ENCODE measurements around the gene XPNPEP3. TPM values are rescaled to one million over a fixed set of nuclear protein-coding genes. Genes with fewer than 3 reads are reported as not detected.

Gene XPNPEP3
- total RNA-seq = 6.4 and 8.5 TPM in 2 replicates

DNA sequence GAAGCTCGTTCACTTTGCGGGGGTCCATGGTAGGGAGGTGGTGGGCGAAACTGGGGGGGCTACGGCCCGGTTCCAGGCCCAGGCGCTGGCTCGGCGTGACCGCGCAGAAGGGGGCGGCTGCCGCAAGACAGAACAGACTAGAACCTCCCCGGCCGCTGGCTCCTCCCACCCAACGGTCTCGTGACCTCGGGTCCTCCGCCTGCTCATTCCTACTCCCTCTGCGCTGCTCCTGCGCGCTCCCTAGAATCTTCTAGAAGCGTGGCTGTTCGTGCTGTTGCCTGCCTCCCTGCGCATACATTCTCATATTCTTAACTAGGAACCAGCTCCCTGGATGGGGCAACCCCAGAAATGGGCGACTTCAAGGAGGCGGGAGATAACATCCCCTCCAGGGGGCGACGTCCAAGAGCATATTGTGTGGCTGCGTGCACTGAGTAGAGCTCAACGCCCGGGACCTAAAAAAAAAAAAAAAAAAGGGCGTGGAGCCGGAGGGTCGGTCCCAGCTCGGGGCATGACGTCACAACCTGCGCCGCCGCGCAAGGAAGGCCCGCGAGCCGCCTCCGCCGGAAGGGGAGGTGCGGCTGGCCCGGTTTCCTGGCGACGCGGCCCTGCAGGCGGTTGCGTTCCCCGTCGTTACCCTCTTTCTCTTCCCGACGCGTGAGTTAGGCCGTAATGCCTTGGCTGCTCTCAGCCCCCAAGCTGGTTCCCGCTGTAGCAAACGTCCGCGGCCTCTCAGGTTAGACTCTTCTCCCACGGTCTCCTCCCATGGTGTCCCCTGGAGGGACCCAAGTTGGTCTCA is at the start of gene XPNPEP3, which contains the start of gene ST13:
TSS of gene XPNPEP3 (plus strand) at position 636 of the 796 bp plus-strand sequence. CDS start at position 670, 34 bp downstream.
TSS of gene ST13 (minus strand) at position 127 of the 796 bp plus-strand sequence. CDS start at position 28, 99 bp downstream.

DNA sequence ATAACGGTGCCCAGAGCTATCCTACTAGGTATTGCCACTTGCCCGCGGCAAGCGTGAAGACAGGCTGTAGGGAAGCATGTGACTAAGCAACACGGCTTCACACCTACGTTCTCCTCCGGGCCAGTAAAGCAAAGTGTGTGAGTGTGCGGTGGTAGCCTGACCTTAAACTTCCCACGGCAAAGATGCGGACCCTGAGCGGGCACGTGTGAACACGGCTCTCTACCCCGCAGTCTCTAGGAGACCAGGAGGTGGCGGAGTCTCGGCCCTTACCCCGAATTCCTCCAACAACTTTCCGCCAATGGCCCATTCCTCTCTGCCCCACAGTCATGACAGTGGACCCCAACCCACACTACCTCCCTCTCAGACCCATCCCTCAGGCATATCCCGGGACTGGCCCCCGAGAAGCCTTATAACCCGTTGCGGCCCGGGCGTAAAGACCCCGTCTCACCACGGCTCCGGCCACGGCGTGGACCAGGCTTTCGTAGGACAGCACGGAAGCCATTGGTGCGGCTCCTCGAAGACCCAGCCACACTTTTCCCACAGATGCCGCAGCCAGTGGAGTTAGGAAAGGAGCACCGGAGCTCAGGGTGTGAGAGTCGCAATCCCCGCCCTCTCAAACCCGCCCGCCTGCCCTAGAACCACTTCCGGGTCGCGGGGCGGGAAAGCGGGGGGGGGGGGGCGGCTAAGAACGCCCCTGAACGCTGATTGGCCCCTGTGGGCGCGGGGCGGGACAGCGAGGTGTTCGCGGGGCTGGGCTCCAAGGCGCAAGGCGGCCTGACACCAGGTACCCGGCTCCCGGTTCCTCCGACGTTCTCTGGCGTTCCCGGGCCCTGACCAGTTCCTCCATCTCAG is 38.0 kb upstream of the XPNPEP3 start, which contains the start of gene SLC25A17:
TSS of gene SLC25A17 (minus strand) at position 600 of the 852 bp plus-strand sequence. CDS start at position 502, 98 bp downstream.

DNA sequence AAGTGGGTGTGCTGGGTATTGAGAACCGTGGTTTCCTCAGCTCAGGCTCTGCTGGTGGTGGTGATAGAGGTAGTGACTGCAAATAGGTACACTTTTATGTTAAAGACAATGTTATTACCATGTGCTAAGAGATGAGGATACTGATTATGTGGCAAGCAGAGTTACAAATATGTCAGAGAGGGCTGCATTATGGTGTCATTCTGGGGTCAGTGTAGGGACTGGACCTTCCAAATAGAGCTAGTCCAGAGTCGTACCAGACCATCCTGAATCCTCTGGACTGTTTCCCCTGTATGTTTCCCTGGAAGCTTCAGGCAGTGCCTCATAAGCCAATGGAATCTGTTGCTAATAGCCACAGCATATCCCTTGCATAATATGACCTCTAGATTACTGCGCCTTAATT is 5.1 kb downstream of the XPNPEP3 start, which contains the start of gene DNAJB7:
TSS of gene DNAJB7 (minus strand) at position 101 of the 400 bp plus-strand sequence. CDS start 119 bp downstream, outside the sequence.

DNA sequence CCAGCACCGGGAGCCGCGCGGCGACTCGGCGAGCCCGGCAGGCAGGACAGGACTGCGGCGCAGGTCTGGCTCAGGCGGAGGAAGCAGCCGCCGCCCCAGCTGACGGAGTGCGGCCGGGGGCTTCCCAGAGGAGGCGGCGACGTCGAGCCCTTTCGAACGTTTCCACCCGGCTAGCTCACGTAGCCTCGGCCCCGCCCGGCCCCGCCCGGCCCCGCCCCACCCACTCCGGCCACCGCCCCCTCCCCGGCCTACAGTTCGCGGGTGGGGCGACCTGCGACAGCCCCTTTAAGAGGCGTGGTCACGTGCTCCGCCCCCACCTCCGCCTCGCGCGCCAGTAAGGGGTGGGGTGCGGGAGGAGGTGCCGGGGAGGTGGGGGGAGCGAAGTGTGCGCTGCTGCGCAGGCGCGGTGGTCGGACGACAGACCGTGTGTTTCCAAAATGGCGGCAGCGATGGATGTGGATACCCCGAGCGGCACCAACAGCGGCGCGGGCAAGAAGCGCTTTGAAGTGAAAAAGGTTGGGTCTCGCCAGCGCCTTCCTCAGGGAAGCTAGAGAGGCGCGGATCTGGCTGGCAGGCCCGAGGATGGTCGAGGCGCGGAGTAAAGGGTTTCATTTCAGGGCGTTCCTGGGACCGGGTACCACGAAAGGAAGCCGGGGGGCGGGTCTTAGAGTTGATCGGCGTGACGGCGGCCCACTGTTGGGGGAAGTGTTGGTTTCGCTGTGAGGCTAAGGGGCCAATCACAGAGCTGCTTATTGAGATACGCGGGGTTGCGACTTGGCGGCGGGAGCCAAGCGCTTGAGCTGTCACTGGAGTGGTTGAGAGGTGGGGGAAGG is 94.2 kb downstream of the XPNPEP3 start, which contains the start of gene RBX1:
TSS of gene RBX1 (plus strand) at position 417 of the 833 bp plus-strand sequence. CDS start at position 438, 21 bp downstream.

Other genes with a start within 250 kb of the XPNPEP3 start
- 14.8 and 15.5 TPM in 2 replicates for gene MRTFA, start 220.4 kb upstream of the XPNPEP3 start, total RNA-seq
- gene MCHR1, start 177.7 kb upstream of the XPNPEP3 start, total RNA-seq = 0.63 and 2.9 TPM in 2 replicates
- 11.8 and 12.3 TPM in 2 replicates for gene SLC25A17, start 37.8 kb upstream of the XPNPEP3 start, total RNA-seq
- 298 and 472 TPM in 2 replicates for gene ST13, start 509 bp upstream of the XPNPEP3 start, total RNA-seq
- not detected in 2 replicates for gene DNAJB7, start 5.0 kb downstream of the XPNPEP3 start, total RNA-seq
- 62.4 and 70.0 TPM in 2 replicates for gene RBX1, start 94.2 kb downstream of the XPNPEP3 start, total RNA-seq
- 22.7 and 32.5 TPM in 2 replicates for gene EP300, start 235.4 kb downstream of the XPNPEP3 start, total RNA-seq

Measured in bronchial smooth muscle cell (primary cell).